HG03575 (cell line): ENCODE data around the gene LRRC36.
"Not testable (repeated sequence)": the region's sequence is repeated elsewhere in the genome, so short reads cannot be mapped to it uniquely, and the experiment has no call there.

Source experiments
- ATAC-seq: cut with Tn5 transposase; IDR thresholded peaks from one replicate; pipeline ENCODE4 v1.9.1; 2021; ENCODE audit not compliant: unreplicated experiment, insufficient number of reproducible peaks, low FRiP score; ENCODE audit errors: extremely low read depth

Gene LRRC36

DNA sequence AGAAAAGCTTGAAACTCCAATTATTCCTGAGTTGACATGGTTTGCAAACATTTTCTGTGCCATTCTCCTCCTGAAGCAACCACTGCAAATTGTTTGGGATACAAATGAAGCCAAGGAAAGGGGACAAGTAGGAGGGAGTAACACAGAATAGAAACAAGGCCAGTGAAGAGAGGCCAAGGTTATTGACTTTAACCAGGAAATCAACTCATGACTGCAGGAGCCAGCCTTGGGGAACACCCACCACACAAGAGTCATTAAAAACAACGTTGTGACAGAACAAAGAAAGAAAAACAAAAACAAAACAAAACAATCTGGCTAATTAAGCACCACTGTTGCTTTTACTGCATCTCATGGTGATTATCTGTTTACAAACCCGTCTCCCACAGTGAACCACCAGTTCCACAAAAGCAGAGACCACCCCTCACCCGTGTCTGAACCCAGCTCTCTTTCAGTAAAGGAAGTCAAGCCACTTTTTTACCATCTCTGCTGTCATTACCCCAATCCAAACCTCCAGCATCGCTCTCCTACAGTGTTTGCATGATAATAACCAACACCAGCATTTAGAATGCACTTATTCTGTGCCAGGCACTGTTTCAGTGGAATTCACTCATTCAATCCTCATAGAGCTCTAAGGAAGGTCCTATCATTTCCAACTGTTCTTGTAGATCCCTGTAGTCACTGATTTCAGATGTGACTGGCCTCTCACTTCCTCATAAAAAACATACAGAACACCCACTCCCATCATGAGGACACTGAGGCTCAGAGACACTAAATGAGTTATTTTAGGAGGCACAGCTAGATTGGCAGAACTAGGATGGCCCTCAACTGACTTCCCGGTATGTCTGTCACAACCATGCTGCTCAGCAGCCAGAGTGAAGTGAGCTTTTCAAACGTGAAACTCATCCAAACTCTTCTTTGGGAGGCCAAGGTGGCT, 87.6 kb downstream of the LRRC36 start:
- ATAC-seq: no peak

DNA sequence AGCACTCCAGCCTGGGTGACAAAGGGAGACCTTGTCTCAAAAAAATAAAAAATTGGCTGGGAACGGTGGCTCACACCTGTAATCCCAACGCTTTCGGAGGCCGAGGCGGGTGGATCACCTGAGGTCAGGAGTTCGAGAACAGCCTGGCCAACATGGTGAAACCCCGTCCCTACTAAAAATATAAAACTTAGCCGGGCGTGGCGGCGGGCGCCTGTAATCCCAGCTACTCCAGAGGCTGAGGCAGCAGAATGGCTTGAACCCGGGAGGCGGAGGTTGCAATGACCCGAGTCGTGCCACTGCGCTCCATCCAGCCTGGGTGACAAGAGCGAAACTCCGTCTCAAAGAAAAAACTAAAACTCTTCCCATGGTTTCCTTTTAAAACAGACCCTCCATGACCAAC, 88.8 kb downstream of the LRRC36 start:
- ATAC-seq: not testable (repeated sequence)

DNA sequence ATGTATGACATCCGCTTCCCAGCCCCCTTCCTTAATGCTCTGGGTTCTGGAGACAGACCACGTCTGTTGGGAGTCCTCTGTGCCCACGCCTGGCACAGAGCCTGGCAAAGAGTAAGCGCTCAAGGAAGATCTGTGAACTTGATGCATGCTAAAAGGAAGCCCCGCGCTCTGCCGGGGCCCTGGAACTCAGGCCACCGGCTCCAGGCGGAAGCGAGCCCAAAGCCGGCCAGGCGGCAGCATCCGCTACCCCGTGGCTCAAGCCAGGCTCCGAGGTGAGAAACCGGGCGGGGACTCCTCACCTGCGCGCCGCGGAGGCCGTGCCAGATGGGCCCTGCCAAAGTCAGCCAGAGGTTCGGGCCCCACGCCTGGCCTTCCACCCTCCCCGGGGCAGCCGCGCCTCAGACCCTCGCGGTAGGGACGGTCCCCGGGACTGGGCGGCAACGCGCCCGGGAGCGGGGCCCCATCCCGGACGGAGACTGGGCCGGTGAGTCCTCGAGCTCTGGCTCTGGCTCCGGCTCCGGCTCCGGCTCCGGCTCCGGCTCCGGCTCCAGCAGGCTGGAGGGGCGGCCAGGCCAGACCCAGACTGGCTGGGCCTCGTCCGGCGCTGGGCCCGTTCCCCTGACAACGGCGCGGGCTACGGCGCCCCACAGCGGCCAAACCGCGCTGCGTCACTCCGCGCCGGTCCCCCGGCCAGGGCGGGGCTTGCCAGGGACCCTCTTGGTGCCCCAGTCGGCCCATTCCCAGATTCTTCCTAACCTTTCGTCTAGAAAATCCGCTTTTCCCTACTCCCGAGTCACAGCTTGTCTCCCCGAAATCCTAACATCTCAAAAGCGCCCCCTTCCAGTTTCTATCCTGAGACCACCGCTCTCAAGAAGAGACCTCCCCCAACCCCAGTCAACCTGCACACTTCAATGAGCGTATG, 89.5 kb downstream of the LRRC36 start, which contains the start of gene ZDHHC1:
Gene ZDHHC1 (minus strand): TSS at position 606 of the 922 bp plus-strand sequence. CDS start 8,702 bp downstream, outside the sequence.
- ATAC-seq: no peak

DNA sequence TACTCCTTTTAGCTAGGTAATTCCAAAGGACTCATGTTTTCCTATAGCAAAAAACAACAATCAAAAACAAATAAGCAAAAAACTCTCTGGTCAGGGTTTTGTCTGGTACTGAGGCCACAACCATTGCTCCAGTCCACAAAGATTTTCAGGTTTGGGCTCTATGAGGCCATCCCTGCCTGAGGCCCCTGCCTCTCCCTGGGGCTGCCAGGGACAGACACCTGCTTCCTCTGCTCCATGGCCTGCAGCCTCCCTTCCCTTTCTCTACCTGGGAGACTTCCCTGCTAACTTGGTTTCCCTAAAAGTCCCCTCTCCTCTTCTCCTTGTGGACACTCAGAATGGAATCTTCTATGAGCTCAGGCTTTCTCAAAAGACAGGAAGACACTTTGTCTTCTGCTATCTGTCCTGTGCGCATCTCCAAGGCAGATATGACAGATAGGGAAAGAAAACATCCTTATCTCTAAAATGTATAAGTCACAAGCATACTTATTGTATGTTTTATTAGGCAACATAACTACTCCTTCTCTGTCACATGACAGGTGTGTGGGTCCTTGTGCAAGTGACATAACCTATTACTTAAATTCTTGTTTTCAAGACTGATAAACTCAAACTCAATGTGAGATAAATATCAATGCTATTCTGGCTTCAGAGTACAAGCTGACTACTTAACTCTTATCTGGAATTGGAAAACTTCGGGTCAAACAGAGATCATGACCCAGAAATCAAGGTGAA, 90.9 kb downstream of the LRRC36 start:
- ATAC-seq: no peak

DNA sequence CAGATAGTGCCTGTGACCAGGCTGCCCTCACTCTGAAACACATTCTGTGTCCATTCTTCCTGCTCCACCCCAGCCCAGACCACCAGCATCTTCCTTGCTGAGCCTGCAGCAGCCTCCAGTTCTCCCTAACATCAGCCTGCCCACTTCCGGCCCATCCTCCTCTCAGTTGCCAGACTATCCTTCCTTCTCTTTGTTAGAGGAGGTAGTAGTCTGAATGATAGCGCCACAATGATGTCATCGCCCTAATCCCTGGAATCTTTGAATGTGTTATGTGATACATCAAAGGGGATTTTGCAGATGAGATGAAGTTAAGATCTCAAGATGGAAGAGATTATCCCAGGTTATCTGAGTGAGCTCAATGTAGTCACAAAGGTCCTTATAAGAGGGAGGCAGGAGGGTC, 92.9 kb downstream of the LRRC36 start:
- no peak for ATAC-seq

DNA sequence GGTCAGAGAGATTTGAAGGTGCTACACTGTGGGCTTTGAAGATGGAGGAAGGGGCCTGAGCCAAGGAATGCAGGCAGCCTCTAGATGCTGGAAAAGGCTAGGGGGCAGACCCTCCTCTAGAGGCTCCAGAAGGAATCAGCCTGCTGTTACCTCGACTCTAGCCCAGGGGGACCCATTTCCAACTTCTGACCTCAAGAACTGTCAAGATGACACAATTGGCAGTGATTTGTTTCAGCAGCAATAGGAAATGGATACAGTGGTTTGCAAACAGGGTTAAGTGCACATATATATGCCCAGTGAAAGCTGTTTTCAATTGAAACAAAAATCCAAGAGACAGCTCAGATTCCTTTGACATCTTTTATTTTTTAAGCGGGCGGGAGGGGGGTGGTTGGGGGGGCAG, 93.3 kb downstream of the LRRC36 start:
- no peak for ATAC-seq

DNA sequence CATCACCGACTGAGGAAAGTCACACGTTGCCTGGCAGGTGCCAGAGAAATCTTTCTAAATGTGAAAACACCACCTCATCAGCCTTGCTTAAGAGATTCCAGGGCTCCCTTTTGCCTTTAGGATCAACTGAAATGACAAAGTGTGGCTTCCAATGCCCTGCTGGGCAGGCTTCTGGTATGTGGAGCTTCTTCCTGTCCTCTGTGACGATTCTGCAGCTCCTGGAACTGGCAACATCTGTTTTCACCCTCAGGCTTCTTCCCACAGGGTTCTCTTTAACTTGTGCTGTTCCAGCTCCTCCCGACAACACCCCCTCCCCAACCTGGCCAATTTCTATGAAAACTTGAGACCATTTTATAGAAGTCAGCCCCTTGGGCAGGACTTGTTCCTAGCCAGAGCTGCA, 94.4 kb downstream of the LRRC36 start:
- no peak for ATAC-seq

DNA sequence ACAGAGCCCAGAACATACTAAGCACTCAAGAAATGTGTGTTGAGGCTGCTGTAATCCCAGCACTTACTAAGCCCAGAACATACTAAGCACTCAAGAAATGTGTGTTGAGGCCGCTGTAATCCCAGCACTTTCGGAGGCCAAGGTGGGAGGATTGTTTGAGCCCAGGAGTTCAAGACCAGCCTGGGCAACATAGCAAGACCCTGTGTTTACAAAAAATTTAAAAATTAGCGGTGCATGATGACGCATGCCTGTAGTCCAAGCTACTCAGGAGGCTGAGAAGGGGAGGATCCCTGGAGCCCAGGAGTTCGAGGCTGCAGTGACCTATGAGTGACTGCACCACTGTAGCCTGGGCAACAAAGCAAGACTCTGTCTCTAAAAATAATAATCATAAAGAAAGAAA, 96.4 kb downstream of the LRRC36 start:
- no peak for ATAC-seq

DNA sequence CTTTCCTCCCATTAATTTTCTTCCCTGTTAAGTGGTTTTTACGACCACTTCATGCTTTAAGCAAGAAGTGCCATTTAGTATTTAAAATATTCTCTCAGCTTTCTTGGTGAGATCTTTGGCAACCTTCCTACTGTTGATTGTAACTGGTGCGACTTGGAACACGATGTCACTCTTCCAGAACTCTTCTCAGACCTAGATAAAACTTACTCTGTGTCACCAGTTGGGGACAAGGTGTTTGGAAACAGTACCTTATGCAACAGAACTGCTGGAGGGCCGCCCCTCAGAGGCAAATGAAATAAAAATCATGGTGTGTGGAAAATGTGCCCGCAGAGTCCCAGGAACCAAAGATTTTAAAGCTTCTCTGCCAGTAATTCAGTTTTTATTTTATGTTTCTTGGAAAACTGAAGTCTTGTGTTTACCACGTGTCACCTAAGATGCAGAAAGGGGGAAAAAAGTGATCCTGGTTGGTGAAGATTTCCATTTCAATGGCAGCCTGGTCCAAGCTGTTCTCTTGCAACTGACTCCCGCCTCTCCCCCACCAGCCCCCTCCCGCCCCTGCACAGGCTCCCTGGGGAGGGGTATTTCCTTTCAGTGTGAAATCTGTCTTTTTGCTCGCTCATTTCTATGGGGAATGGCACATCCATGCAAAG, 97.1 kb downstream of the LRRC36 start:
- no peak for ATAC-seq

DNA sequence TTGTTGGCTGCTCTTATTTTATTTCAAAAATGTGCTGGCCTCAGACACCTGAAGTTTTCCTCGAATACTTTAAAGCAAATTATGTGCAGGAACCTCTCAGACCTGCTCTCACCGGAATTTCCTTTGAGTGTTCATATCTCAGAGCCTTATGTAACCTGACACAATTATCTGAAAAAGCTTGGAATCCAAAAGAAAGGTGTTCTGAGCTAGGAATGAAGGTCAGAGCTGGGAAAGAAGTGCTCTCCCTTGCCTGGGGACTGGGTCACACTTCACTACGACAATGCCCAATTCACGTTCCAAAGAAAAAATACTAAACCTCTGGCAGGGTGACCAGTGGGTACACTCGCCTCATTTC, 97.6 kb downstream of the LRRC36 start:
- no peak for ATAC-seq

DNA sequence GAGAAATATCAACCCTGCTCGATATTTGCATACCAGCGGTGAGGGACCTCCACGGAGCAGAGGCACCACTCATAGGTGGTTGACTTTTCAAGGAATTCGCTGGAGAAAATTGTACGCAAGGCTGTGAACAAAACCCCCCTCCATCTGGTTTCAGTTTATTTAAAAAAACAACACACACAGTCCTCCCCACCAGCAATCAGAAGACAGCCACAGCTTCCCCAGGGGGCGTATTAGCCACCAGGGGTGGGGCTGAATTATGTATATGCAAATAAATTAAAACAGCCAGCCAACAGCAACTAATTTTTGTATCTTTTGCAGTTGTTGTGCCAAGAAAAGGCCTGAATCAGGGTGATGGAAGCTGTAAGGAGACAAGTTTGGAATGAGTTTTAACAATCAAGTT, 98.4 kb downstream of the LRRC36 start:
- no peak for ATAC-seq

DNA sequence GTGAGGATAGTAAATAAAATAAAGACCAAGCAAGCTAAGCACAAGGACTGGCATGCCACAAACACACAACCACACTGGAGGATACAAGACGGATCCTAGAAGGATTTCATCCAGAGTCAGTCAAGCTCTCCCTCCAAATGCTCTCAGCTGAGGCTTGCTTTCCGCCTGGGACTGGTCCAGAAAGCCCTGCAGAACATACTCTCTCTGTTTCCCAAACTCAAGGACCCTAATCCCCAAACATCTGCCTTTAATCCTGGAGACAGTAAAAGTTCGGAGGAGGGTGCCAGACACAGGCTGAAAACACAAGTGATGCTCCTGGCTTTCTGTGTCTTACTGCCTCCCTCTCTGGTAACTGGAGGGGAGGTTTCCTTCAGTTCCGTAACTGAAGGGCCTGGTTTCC, 99.0 kb downstream of the LRRC36 start:
- ATAC-seq: no peak

DNA sequence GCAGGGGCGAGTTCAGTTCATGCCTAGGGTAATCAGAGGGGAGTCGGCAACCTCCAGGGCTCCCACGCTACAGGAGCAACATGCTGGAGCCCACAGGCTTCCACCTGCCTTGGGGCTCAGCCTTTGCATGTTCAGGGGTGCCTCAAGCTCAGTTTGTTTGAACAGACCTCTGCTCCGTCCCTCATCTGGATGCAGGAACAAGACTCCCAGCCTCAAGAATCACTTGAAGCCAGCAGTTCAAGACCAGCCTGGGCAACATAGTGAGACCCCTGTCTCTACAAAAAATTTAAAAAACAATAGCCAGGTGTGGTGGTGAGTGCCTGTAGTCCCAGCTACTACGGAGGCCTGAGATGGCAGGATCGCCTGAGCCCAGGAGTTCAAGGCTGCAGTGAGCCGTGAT, 99.4 kb downstream of the LRRC36 start:
- no peak for ATAC-seq

DNA sequence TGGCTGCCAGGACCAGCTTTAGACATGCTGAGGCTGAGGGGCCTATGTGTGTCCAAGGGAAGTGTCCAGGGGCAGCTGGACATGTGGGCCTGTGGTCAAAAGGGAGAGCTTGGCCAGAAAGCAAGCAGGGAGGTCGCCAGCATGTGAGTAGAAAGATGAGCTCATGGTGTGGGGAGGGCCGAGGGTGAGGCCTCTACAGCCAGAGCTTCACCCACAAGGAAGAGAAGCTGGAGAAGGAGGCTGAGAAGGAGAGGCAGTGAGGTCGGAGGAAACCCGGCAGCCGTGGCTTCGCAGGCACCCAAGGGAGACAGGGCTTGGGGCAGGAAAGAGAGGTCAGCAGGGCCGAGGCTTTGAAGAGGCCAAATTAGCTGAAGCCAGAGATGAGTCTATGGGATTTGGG, 100.3 kb downstream of the LRRC36 start:
- ATAC-seq: no peak

DNA sequence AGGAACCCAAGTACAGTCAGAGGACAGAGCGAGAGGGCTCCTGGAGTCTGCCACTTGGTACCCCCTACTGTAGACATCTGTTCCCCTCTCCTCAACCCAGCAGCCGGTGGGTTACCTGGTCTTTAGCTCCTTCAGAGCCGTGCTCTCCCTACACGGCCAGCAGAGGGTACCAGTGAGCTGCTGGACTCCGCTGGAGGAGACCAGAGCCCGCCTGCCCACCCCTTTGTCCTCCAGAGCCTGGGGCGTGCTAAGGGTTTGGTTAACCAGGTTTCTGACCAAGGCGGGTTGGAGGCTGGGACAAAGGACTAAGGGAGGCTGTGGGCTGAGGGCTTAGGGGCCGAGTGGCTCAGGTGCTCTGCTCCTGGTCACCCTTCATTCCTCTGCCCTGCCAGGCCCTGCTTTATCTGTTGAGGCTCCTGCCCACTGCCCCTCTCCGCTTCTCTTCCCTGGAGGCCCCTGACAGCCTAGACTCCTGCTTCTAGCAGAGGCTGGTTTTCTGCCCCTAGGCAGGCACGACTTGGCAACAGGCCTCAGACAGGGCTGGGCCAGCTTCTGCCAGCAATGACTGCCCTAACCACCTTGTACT, 101.6 kb downstream of the LRRC36 start:
- ATAC-seq: no peak

DNA sequence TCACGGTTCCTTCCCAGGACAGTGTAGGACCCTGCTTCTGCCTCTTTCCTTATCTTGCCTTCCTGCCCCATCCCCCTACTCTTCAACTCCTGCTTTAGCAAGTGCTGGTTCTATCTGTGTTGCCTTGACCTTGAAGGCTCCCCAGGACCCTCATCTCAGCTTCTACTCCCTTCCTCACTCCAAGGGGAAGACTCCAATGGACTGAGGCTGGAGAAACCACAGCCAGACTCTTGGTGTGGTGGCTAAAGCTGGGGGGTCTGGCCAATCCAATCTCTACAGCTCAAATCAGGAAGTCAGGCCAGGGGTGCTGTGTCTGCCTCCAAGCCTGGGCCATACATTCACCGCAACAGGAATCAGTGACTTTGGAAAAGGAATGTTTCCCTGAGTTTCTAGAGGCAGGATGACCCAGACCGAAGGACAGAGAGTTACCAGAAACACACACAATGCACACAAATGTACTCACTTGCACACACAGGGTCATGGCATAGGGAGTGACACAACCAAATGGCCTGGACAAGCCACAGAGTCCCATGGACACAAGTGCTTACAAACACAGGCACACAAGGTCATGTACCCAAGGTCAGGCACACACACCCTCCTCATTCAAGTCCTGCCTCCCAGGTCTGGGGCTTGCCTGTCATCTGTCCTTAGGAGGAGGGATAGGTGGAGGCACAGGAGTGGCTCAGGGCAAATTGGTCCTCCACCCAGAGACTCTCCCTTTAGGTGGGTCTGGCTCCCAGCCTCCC, 102.6 kb downstream of the LRRC36 start:
- no peak for ATAC-seq

DNA sequence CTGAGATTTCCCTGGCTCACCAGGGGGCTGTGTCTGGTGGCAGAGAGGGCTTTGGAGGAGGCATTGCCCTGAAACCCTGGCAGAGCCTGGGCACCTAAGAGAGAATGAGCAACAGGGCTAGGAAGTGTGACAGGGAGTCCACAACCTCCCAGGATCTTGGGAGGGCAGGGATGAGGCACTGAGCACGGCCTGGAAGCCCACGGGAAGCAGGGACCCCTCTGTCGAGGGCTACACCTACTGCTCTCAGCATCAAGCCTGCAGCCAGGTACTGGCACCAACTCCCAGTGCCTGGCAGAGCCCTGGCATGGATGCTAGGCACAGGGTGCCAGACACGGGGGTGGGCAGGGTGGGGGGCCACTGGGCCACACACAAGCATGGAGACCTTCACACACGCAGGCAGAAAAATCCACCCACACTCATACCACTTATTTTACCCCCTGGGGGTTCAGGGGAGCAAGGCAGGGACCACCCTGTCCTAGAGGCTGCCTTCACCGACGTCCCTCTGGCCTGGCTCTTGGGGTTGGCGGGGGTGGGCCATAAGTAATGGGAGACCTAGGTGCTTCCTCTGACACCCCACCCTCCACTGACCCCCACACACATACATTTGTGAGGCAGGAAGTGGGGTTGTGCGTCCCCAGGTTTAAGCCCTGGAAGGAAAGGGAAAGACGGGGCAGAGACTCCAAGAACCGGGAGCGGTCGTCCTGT, 103.3 kb downstream of the LRRC36 start:
- no peak for ATAC-seq
